Esophagus squamous epithelium (tissue), 4 donors: Measurements from ENCODE around the gene SNRNP25.

Experiments
- POLR2A ChIP-seq, 4 donors: fragments of 450-650 bp; IDR thresholded peaks; one replicate each; pipeline ENCODE4 v1.6.1; 2017; ENCODE audit warnings: antibody characterized with exemption in 4 of 4, mild to moderate bottlenecking in 4 of 4, moderate library complexity in 3 of 4
- TF ChIP-seq, protein P1 (sequence below), 6 experiments: fragments of 450-650 bp in 4 of 6; fragments of 200-600 bp in 2 of 6; sonication (generic) in 2 of 6; IDR thresholded peaks; one replicate each; pipeline ENCODE4 v1.5.1; 2016 to 2019; ENCODE audit warnings: antibody characterized with exemption in 6 of 6, mild to moderate bottlenecking in 4 of 6, moderate library complexity in 4 of 6

GRCh38 chr16:83781-84615 is 30.4 kb downstream of the SNRNP25 start:
- TF ChIP-seq, protein P1, sequence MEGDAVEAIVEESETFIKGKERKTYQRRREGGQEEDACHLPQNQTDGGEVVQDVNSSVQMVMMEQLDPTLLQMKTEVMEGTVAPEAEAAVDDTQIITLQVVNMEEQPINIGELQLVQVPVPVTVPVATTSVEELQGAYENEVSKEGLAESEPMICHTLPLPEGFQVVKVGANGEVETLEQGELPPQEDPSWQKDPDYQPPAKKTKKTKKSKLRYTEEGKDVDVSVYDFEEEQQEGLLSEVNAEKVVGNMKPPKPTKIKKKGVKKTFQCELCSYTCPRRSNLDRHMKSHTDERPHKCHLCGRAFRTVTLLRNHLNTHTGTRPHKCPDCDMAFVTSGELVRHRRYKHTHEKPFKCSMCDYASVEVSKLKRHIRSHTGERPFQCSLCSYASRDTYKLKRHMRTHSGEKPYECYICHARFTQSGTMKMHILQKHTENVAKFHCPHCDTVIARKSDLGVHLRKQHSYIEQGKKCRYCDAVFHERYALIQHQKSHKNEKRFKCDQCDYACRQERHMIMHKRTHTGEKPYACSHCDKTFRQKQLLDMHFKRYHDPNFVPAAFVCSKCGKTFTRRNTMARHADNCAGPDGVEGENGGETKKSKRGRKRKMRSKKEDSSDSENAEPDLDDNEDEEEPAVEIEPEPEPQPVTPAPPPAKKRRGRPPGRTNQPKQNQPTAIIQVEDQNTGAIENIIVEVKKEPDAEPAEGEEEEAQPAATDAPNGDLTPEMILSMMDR (IDR thresholded peaks at IDR 0.05) = no peak
- no peak for TF ChIP-seq POLR2A (IDR thresholded peaks at IDR 0.05)
